ENCODE results near the gene SLC16A1.
A peak's percentile ranks its signal among the peaks of the same experiment; 100 is the strongest.

SLC16A1 gene

DNA sequence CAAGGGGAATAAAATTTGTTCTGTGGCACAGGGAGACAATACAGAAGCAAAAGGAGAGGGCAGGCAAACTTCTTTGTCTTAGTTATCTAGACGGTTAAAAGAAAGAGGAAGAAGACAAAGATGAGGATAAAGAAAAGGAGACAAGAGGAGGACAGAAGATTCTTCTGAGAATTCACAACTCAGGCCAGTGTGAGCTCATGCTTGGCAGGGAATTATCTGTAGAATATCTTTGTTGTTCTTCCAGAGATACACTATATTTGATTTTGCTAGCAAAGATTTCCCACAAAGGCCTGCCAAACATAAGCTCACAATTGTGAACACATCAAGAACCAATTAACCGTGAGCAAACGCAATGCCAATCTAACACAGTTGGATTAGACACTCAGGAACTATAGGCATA is 21.4 kb downstream of the SLC16A1 start:
- TF ChIP-seq, protein P1, sequence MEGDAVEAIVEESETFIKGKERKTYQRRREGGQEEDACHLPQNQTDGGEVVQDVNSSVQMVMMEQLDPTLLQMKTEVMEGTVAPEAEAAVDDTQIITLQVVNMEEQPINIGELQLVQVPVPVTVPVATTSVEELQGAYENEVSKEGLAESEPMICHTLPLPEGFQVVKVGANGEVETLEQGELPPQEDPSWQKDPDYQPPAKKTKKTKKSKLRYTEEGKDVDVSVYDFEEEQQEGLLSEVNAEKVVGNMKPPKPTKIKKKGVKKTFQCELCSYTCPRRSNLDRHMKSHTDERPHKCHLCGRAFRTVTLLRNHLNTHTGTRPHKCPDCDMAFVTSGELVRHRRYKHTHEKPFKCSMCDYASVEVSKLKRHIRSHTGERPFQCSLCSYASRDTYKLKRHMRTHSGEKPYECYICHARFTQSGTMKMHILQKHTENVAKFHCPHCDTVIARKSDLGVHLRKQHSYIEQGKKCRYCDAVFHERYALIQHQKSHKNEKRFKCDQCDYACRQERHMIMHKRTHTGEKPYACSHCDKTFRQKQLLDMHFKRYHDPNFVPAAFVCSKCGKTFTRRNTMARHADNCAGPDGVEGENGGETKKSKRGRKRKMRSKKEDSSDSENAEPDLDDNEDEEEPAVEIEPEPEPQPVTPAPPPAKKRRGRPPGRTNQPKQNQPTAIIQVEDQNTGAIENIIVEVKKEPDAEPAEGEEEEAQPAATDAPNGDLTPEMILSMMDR (conservative IDR thresholded peaks at IDR 0.05) = no peak
- peak overlapping the region; percentile 59 for H3K27ac ChIP-seq

DNA sequence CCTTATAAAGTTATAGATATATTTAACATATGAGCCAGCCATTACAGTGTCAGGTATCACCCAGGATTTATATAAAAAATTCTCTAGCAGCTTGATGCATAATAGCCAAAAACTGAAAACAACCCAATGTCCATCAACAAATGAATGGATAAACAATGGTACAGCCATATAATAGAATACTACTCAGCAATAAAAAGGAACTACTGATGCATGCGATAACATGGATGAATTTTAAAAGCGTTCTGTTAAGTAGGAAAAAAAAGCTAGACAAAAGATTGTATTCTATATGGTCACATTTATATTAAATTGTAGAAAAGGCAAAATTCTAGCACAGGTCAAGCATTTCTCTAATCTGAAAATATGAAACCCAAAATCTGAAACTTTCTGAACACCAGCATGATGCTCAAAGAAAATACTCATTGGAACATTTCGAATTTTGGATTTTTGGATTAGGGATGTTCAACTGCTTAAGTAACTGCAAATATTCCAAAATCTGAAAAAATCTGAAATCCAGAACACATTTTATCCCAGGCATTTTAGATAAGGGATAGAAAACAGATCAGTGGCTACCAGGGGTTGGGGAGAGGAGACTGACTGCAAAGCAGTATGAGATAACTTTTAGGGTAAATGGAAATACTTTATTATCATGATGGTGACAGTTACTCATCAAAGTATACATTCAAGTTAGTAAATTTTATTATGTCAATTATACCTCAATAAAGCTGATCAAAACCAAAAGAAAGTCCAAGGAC is 22.0 kb downstream of the SLC16A1 start:
- peak overlapping the region; percentile 59 for H3K27ac ChIP-seq

DNA sequence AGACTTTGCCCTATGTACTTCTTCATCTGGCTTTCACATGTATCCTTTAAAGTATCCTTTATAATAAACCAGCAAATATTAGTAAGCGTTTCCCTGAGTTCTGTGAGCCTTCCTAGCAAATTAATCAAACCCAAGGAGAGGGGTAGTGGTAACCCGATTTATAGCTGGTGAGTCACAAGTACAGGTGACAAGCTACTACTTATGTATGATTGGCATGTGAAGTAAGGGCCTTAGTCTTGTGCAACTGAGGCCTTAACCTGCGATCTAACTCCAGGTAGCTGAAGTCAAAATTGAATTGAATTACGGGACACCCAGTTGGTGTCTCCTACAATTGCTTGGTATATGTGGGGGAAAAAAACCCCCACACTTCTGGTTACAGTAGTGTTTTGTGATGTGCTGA is 26.0 kb downstream of the SLC16A1 start:
- TF ChIP-seq, protein P1 (conservative IDR thresholded peaks at IDR 0.05) = no peak
- no peak overlapping the region for H3K27ac ChIP-seq

More for the DNA sequence above, 22.0 kb downstream of the SLC16A1 start:
- TF ChIP-seq, protein P1 (conservative IDR thresholded peaks at IDR 0.05) = no peak

DNA sequence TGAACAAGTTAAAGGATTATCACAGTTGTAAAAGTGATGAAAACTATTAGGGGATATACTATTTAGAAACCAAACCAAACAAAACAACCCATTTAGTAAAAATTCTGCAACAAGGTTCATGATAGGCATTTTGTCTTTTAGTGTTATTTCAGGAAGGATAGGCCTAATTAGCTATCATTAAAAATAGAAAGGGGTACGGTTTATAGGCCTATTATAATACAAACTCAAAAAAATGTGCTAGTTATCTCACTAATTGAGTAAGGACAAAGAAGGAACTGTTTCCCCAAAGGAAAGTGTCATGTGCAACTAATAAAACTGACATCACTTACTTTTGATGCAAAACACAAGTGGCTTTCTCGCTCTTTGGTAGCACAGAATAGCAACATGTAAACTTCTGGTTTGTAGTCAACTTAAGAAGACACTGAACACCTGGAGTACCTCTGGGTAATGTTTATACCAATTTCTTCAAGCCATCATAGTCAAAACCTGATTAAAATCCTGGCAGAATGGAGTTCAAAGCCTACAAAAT is 28.5 kb downstream of the SLC16A1 start:
- H3K27ac ChIP-seq = no peak overlapping the region

DNA sequence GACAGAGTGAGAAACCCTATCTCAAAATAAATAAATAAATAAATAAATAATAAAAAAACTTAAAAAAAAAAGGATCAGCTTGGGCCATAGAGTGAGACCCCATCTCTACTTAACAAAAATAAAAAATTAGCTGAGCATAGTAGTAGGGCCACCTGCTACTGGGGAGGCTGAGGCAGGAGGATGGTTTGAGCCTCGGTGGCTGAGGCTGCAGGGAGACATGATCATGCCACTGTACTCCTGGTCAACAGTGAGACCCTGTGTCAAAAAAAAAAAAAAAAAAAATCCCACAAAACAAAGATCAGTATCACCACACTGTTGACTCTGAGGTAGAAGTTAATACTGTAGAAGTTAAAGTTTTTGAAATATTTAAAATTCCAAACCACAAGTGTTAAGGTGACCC is 29.1 kb downstream of the SLC16A1 start:
- TF ChIP-seq, protein P1 (conservative IDR thresholded peaks at IDR 0.05) = no peak
- H3K27ac ChIP-seq = no peak overlapping the region

More for the DNA sequence above, 28.5 kb downstream of the SLC16A1 start:
- TF ChIP-seq, protein P1 (conservative IDR thresholded peaks at IDR 0.05) = no peak

DNA sequence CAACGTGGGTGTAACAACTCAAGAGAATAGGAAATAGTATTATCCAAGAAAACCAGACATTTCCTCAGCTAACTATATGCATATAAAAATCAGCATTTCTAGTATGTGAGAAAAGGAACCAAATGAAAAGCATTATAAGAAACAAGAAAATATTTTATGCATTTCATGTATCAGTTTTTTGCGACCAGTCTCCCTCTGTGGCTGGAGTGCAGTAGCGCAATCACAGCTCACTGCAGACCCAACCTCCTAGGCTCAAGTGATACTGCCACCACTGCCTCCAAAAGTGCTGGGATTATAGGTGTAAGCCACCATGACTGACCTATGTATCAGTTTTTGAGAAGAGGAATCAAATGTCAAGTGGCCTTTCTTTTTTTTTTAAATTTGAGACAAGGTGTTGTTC is 31.0 kb downstream of the SLC16A1 start:
- no peak overlapping the region for H3K27ac ChIP-seq
- TF ChIP-seq, protein P1 (conservative IDR thresholded peaks at IDR 0.05) = peak; percentile 27; the same call in 1 of the 2 replicates

DNA sequence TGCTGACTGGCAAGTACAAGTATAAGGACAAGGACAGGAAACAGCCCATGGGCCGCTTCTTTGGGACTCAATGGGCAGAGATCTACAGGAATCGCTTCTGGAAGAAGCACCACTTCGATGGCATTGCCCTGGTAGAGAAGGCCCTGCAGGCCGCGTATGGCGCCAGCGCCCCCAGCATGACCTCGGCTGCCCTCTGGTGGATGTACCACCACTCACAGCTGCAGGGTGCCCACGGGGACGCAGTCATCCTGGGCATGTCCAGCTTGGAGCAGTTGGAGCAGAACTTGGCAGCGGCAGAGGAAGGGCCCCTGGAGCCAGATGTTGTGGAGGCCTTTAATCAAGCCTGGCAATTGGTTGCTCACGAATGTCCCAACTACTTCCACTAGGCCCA is 32.0 kb downstream of the SLC16A1 start:
- TF ChIP-seq, protein P1 (conservative IDR thresholded peaks at IDR 0.05) = no peak
- no peak overlapping the region for H3K27ac ChIP-seq

Data from VCaP (cell line).